ENCODE data around the gene PDPK1. TPM values are rescaled to one million over a fixed set of nuclear protein-coding genes. Genes with fewer than 3 reads are reported as not detected.

PDPK1 gene
- total RNA-seq, 1 donor from 2014 or later, result 44.6 TPM

- no peak overlapping the region for H3K4me3 Mint-ChIP-seq
Measured at GRCh38 chr16:2511128-2511800, 26.6 kb upstream of the PDPK1 start.

GRCh38 chr16:2511996-2512734 lies 25.7 kb upstream of the PDPK1 start:
- Mint-ChIP-seq H3K9me3 (no peaks in the 10 kb centered on the region), H3K4me3 (peak overlapping the region; percentile 69), H3K27ac (peak overlapping the region; percentile 91), H3K36me3 (no peaks in the 10 kb centered on the region), H3K4me1 (peaks cover 43% of the 10 kb centered on the region), H3K27me3 (ENCODE audit: low read depth) (peaks cover 3% of the 10 kb centered on the region)
- DNase-seq (ENCODE audit: low spot score in 2 of 2, unreplicated experiment in 2 of 2), result no peak
- TF ChIP-seq, protein P1, sequence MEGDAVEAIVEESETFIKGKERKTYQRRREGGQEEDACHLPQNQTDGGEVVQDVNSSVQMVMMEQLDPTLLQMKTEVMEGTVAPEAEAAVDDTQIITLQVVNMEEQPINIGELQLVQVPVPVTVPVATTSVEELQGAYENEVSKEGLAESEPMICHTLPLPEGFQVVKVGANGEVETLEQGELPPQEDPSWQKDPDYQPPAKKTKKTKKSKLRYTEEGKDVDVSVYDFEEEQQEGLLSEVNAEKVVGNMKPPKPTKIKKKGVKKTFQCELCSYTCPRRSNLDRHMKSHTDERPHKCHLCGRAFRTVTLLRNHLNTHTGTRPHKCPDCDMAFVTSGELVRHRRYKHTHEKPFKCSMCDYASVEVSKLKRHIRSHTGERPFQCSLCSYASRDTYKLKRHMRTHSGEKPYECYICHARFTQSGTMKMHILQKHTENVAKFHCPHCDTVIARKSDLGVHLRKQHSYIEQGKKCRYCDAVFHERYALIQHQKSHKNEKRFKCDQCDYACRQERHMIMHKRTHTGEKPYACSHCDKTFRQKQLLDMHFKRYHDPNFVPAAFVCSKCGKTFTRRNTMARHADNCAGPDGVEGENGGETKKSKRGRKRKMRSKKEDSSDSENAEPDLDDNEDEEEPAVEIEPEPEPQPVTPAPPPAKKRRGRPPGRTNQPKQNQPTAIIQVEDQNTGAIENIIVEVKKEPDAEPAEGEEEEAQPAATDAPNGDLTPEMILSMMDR (IDR thresholded peaks at IDR 0.05; ENCODE audit: unreplicated experiment), result no peak

More at GRCh38 chr16:2511128-2511800, 26.6 kb upstream of the PDPK1 start:
- peaks cover 34% of the 10 kb centered on the region for H3K4me1 Mint-ChIP-seq
- peak overlapping the region; percentile 14 for H3K27ac Mint-ChIP-seq
- H3K9me3 Mint-ChIP-seq, result no peaks in the 10 kb centered on the region
- H3K27me3 Mint-ChIP-seq (ENCODE audit: low read depth), result peaks cover 3% of the 10 kb centered on the region
- no peaks in the 10 kb centered on the region for H3K36me3 Mint-ChIP-seq
- DNase-seq (ENCODE audit: low spot score in 2 of 2, unreplicated experiment in 2 of 2), result no peak
- TF ChIP-seq, protein P1 (IDR thresholded peaks at IDR 0.05; ENCODE audit: unreplicated experiment), result no peak

DNA sequence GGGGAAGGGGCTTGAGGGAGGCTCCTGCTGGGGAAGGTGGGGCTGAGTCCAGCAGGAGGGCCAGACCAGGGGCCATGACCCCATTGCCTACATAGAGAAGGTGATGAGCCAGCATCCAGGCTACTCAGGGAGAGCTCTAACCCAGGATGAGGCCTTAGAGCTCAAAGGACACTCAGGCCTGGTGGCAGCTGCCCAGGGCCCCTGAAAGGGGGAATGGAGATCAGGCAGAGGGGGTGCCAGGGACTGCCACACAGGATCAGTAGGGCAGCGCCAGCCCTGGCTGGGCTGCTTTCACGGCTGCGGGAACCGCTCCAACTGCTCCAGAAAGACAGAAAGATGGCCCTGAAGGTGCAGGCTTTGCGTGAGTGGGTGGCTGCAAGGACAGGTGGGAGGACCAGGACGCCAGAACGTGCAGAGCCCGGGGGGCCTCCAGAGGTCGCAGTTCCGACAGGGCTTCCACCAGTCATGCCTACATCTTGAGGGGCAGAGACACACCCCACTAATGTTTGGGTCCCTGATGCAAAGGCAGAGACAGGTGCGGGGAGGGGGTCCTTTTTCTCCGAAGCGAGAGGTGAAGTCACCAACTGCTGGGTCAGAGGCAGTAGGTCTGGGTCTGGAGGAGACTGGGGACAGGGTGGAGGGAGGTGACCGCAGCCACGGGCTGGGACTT lies 25.0 kb upstream of the PDPK1 start:
- Mint-ChIP-seq H3K36me3 (no peaks in the 10 kb centered on the region), H3K4me1 (peaks cover 47% of the 10 kb centered on the region), H3K9me3 (no peaks in the 10 kb centered on the region), H3K27me3 (ENCODE audit: low read depth) (peaks cover 3% of the 10 kb centered on the region), H3K27ac (peak overlapping the region; percentile 91), H3K4me3 (peak overlapping the region; percentile 69)
- no peak for DNase-seq (ENCODE audit: low spot score in 2 of 2, unreplicated experiment in 2 of 2)
- TF ChIP-seq, protein P1 (IDR thresholded peaks at IDR 0.05; ENCODE audit: unreplicated experiment), result no peak

- DNase-seq (ENCODE audit: low spot score in 2 of 2, unreplicated experiment in 2 of 2), result peak; percentile 92 to 93
- TF ChIP-seq, protein P1 (IDR thresholded peaks at IDR 0.05; ENCODE audit: unreplicated experiment), result no peak
- H3K36me3 Mint-ChIP-seq, result no peaks in the 10 kb centered on the region
- peaks cover 3% of the 10 kb centered on the region for H3K27me3 Mint-ChIP-seq (ENCODE audit: low read depth)
- H3K4me3 Mint-ChIP-seq, result peak within 1 kb of the TSS; percentile 90
- H3K9me3 Mint-ChIP-seq, result no peaks in the 10 kb centered on the region
- peaks cover 47% of the 10 kb centered on the region for H3K4me1 Mint-ChIP-seq
- H3K27ac Mint-ChIP-seq, result peak within 1 kb of the TSS; percentile 96
Measured at GRCh38 chr16:2513405-2514332, 24.2 kb upstream of the PDPK1 start, which contains the start of gene ATP6V0C. ATP6V0C (plus strand) TSS chr16:2513952; CDS start chr16:2514104, 152 bp downstream.
